PC-9 (cell line): ENCODE measurements around the gene ADSS1.

ENCODE experiments used
- CTCF ChIP-seq: fragments of 200-600 bp; sonication (generic); conservative IDR thresholded peaks from 2 replicates; pipeline ENCODE4 v1.6.1; 2017; ENCODE audit warnings: mixed run types, antibody characterized with exemption, mild to moderate bottlenecking, moderate library complexity
- EZH2 ChIP-seq: fragments of 200-600 bp; sonication (generic); IDR thresholded peaks from 2 replicates; pipeline ENCODE4 v1.8.0; 2017; ENCODE audit warnings: antibody characterized with exemption, low read depth

GRCh38 chr14:104686624-104687517, 37.2 kb upstream of the ADSS1 start:
- TF ChIP-seq CTCF (no peak), EZH2 (no peak)
